ENCODE data around the gene SENP2. TPM values are rescaled to one million over a fixed set of nuclear protein-coding genes. Genes with fewer than 3 reads are reported as not detected.

Gene SENP2
- total and polyA plus RNA-seq, 9 of the 15 experiments (the other 6 are each of a cell fraction or from before 2014, with no cell fraction given): 11.8 to 67.1 (median 41.1) TPM

DNA sequence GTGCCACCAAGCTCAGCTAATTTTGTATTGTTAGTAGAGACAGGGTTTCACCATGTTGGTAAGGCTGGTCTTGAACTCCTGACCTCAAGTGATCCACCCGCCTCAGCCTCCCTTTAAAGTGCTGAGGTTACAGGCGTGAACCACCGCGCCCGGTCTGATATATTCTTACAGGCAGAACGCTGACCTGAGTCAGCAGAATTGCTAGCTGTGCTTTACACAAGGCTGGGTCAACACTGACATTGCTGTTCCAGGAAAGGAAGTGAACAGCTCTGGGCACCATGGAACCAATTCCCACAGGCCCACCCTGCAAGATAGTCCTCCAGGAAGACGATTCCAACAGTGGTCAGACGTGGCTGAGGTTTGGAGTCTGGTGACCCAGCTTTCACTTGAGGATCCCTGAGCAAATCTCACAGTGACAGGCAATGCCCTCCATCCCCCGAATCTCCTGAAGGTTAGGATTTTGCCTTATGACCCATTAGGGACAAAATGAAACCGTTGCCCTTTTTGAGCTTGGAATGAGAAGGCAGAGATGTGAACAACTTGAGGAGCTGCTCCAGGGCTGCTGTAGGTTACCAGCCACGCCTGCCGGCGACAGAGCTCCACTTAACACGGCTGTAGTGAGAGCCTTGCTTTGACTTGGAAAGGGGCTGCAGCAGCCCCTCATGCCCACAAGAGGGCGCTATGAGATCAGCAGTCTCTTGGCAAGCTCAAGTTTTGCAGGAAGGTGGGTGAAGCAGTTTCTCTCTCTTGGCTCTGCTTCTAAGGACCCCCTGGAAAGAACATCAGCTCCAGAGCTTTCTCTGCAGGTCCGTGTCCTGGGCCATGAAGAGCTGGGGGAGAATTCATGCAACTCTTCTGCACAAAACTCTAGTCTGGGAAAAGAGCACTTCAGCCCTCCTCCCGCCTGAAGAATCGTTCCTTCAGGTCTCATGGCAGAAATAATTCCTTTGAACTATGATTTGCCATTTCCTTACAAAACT lies 74.1 kb downstream of the SENP2 start (continued):
- TF ChIP-seq AFF4 (CRISPR knock-in tag; IDR thresholded peaks at IDR 0.05): no peak
- no peak for TF ChIP-seq HMBOX1 (IDR thresholded peaks at IDR 0.05)
- TF ChIP-seq GABPB2 (CRISPR knock-in tag; conservative IDR thresholded peaks at IDR 0.05): no peak
- no peak for TF ChIP-seq FIP1L1 (IDR thresholded peaks at IDR 0.05; ENCODE audit: low read depth, low read length, poor library complexity, severe bottlenecking)
- TF ChIP-seq DEAF1 (CRISPR knock-in tag; IDR thresholded peaks at IDR 0.05): peak; percentile 71
- TF ChIP-seq ZFP30 (CRISPR knock-in tag; IDR thresholded peaks at IDR 0.05; ENCODE audit: borderline replicate concordance): no peak
- TF ChIP-seq RHOXF2B (CRISPR knock-in tag; conservative IDR thresholded peaks at IDR 0.05): no peak
- TF ChIP-seq ZNF408 (CRISPR knock-in tag; IDR thresholded peaks at IDR 0.05; ENCODE audit: low read depth): no peak
- TF ChIP-seq THAP12 (CRISPR knock-in tag; IDR thresholded peaks at IDR 0.05): no peak
- no peak for TF ChIP-seq ZNF512 (tag; IDR thresholded peaks at IDR 0.05)
- no peak for TF ChIP-seq RBM25 (IDR thresholded peaks at IDR 0.05; ENCODE audit: low read depth, low read length, severe bottlenecking)
